ENCODE results near the gene SRL. TPM values are rescaled to one million over a fixed set of nuclear protein-coding genes. Genes with fewer than 3 reads are reported as not detected.

Gene SRL
- total and polyA plus RNA-seq, 2 of the 8 experiments (the other 6 are each of a cell fraction or from before 2014, with no cell fraction given): 0.05 TPM; not detected in 1

- no peak for TF ChIP-seq CHD7 (IDR thresholded peaks at IDR 0.05; ENCODE audit: insufficient replicate concordance, low read length)
- TF ChIP-seq BCL11A (IDR thresholded peaks at IDR 0.05; ENCODE audit: low read depth in 2 of 2, low read length in 2 of 2): no peak
- no peak for TF ChIP-seq TEAD4 (IDR thresholded peaks at IDR 0.05; ENCODE audit: low read depth, low read length)
- no peak for TF ChIP-seq CEBPB (IDR thresholded peaks at IDR 0.05; ENCODE audit: low read depth, low read length)
- no peak for TF ChIP-seq CBX8 (IDR thresholded peaks at IDR 0.05; ENCODE audit: borderline replicate concordance, low read depth, low read length)
- TF ChIP-seq GTF2F1 (IDR thresholded peaks at IDR 0.05; ENCODE audit: borderline replicate concordance, low read depth, low read length): no peak
Measured at GRCh38 chr16:4226251-4227039, 15.4 kb downstream of the SRL start (continued).

All from H1 (cell line).